H1 (cell line): ENCODE results near the gene FRMD4B.

Experiments used
- BCL11A ChIP-seq, 2 experiments: IDR thresholded peaks; one replicate each; pipeline ENCODE4 v1.6.1; 2011; ENCODE audit warnings: low read depth in 2 of 2, low read length in 2 of 2, mild to moderate bottlenecking in 2 of 2
- CEBPB ChIP-seq: IDR thresholded peaks from 2 replicates; pipeline ENCODE4 v1.6.1; 2012; ENCODE audit warnings: low read depth, low read length
- KDM5A ChIP-seq: fragments of 200-600 bp; IDR thresholded peaks from 2 replicates; pipeline ENCODE4 v1.7.1; 2012; ENCODE audit warnings: mild to moderate bottlenecking, low read length, inconsistent platforms, mixed read lengths
- NANOG ChIP-seq: IDR thresholded peaks from 2 replicates; pipeline ENCODE4 v1.6.1; 2011; ENCODE audit warnings: low read length, low read depth, mild to moderate bottlenecking, inconsistent platforms; ENCODE audit not compliant: insufficient read depth, poor library complexity, severe bottlenecking
- POLR2A ChIP-seq, 2 experiments: IDR thresholded peaks; 1 replicate in 1 of 2; 2 replicates in 1 of 2; pipeline ENCODE4 v1.6.1; 2011; ENCODE audit warnings: low read depth in 2 of 2, low read length in 2 of 2, mild to moderate bottlenecking in 2 of 2; ENCODE audit errors: control extremely low read depth in 1 of 2
- POLR2AphosphoS5 ChIP-seq: IDR thresholded peaks from 2 replicates; pipeline ENCODE4 v1.6.1; 2011; ENCODE audit warnings: low read depth, low read length
- RAD21 ChIP-seq, 2 experiments: IDR thresholded peaks in 1 of 2; conservative IDR thresholded peaks in 1 of 2; 2 replicates each; pipeline ENCODE4 v1.6.1; 2011; ENCODE audit warnings: low read depth in 2 of 2, low read length in 2 of 2, improper control_type of control experiment in 1 of 2, inconsistent platforms in 1 of 2, mild to moderate bottlenecking in 1 of 2, moderate library complexity in 1 of 2
- SIN3A ChIP-seq, 2 experiments: IDR thresholded peaks in 1 of 2; conservative IDR thresholded peaks in 1 of 2; 2 replicates each; pipeline ENCODE4 v1.6.1; 2011 to 2012; ENCODE audit warnings: low read length in 2 of 2, improper control_type of control experiment in 1 of 2, low read depth in 1 of 2, mild to moderate bottlenecking in 1 of 2
- SIX5 ChIP-seq: IDR thresholded peaks from 2 replicates; pipeline ENCODE4 v1.6.1; 2011; ENCODE audit warnings: mild to moderate bottlenecking, low read depth, low read length
- TEAD4 ChIP-seq: IDR thresholded peaks from 2 replicates; pipeline ENCODE4 v1.6.1; 2012; ENCODE audit warnings: low read depth, low read length, inconsistent platforms, mixed read lengths
- ZNF274 ChIP-seq: IDR thresholded peaks from 2 replicates; pipeline ENCODE4 v1.7.0; 2012; ENCODE audit warnings: low read length, borderline replicate concordance; ENCODE audit errors: extremely low read depth
- TF ChIP-seq, protein P1 (sequence below), 3 experiments: IDR thresholded peaks; 1 replicate in 2 of 3; 2 replicates in 1 of 3; pipeline versions ENCODE4 v1.5.1 to v1.6.1; 2011; ENCODE audit warnings: low read length in 3 of 3, mild to moderate bottlenecking in 3 of 3, inconsistent platforms in 2 of 3, low read depth in 1 of 3, moderate library complexity in 1 of 3; ENCODE audit not compliant: insufficient read depth in 1 of 3; ENCODE audit errors: control extremely low read depth in 1 of 3

DNA sequence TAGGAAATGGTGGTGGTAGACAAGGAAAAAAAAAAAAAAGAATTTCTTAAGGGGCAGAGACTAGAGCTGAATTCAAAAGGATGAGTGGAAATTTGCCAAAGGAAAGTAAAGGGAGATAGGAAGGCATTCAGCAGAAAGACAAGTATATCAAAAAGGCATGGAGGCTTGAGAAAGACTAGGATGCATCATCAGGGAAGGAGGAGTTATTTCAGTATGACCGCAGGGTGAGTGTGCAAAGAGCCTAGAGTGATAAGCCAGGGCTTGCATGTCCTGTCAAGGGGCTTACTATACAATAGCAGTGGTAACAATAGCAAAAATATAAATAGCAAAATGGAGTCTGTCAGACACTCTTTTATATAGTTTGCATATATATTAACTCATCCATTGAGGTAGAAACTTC, 112.0 kb downstream of the FRMD4B start:
- TF ChIP-seq POLR2AphosphoS5 (no peak), POLR2A (IDR thresholded peaks at IDR 0.05; ENCODE audit: control extremely low read depth in 1 of 2, low read depth in 2 of 2, low read length in 2 of 2) (no peak), SIX5 (no peak), KDM5A (no peak), BCL11A (IDR thresholded peaks at IDR 0.05; ENCODE audit: low read depth in 2 of 2, low read length in 2 of 2) (no peak), CEBPB (no peak), TEAD4 (no peak), SIN3A (conservative IDR thresholded peaks at IDR 0.05 in 1 of 2, IDR thresholded peaks at IDR 0.05 in 1 of 2; ENCODE audit: low read depth in 1 of 2, low read length in 2 of 2) (no peak), ZNF274 (no peak), RAD21 (IDR thresholded peaks at IDR 0.05 in 1 of 2, conservative IDR thresholded peaks at IDR 0.05 in 1 of 2; ENCODE audit: low read depth in 2 of 2, low read length in 2 of 2) (no peak), NANOG (no peak)
- TF ChIP-seq, protein P1, sequence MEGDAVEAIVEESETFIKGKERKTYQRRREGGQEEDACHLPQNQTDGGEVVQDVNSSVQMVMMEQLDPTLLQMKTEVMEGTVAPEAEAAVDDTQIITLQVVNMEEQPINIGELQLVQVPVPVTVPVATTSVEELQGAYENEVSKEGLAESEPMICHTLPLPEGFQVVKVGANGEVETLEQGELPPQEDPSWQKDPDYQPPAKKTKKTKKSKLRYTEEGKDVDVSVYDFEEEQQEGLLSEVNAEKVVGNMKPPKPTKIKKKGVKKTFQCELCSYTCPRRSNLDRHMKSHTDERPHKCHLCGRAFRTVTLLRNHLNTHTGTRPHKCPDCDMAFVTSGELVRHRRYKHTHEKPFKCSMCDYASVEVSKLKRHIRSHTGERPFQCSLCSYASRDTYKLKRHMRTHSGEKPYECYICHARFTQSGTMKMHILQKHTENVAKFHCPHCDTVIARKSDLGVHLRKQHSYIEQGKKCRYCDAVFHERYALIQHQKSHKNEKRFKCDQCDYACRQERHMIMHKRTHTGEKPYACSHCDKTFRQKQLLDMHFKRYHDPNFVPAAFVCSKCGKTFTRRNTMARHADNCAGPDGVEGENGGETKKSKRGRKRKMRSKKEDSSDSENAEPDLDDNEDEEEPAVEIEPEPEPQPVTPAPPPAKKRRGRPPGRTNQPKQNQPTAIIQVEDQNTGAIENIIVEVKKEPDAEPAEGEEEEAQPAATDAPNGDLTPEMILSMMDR (IDR thresholded peaks at IDR 0.05; ENCODE audit: control extremely low read depth in 1 of 3, insufficient read depth in 1 of 3, low read depth in 1 of 3, low read length in 3 of 3) = no peak
